ENCODE results near the gene COPS9.

The COPS9 gene
- 14.4 to 37.2 (median 25.4) reads per million in 17 experiments for total RNA-seq

DNA sequence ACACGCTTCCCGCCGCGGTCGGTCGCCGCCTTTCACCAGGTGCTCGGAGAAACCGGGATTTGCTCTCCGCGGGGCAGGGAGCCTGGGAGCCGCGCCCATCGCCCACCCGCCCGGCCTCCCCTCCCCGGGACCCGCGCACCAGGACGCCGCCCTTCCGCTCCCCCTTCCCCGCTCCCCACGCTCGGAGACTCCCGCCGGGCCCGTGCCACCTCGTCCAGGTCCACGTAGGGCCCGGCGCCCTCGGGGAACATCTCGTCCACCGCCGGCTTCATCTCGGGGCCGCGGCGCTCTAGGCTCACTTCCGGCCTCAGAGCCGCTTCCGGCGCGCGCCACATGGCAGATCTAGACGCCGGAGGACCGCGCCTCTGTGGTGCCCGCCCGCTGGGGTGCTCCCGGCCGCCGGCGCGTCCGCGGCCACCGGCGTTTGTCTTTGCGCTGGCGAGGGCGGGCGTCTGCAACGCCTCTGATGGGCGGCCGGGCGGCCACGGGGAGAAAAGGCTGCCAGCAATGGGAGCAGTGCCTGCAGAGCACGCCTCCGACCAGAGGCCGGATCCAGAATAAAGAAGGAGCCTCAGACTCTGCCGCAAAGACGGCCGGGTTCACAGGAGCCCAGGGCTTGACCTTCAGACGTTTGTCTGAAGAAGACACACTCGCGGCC is at the start of gene COPS9:
Gene COPS9 (minus strand): TSS at position 293 of the 658 bp plus-strand sequence. CDS start 21 bp downstream, at position 272.
- DNase-seq = peak; percentile 92 to 96 (median 94)

- no peak for DNase-seq
These were observed 48.6 kb upstream of the COPS9 start for GRCh38 chr2:240184656-240185055.

DNA sequence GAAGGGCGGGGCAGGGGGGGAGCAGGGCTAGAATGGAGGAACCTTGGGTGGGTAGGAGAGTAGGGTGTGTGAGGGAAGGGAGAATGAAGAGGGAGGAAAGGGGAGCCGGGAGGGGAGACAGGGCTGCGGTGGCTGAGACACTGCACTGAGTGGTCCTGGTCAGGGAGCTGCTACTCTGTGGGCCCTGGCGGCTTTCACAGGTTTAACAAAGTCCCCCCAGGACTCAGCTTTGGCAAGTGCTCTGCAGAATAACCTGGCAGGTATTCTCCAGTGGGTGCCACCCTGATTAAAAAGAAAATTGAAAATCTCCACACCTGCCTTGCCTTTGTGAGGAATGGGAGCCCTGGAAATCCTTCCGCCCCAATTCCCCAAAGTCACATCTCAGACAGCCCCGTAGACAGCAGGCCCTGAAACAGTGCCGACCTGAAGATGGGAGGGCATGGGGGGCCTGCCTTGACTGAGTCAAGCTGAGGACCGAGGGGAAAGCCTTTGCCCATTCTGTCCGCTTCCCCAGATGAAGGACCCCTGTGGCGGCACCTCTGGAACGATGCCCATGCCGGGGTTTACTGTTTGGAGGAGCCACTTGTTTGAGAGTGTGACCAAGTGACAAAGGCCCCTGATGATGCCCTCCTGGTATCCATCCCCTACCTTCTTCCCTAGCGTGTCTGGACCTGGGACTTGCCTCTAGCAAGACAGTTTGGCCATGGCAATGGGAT is 47.9 kb upstream of the COPS9 start:
- no peak for DNase-seq

DNA sequence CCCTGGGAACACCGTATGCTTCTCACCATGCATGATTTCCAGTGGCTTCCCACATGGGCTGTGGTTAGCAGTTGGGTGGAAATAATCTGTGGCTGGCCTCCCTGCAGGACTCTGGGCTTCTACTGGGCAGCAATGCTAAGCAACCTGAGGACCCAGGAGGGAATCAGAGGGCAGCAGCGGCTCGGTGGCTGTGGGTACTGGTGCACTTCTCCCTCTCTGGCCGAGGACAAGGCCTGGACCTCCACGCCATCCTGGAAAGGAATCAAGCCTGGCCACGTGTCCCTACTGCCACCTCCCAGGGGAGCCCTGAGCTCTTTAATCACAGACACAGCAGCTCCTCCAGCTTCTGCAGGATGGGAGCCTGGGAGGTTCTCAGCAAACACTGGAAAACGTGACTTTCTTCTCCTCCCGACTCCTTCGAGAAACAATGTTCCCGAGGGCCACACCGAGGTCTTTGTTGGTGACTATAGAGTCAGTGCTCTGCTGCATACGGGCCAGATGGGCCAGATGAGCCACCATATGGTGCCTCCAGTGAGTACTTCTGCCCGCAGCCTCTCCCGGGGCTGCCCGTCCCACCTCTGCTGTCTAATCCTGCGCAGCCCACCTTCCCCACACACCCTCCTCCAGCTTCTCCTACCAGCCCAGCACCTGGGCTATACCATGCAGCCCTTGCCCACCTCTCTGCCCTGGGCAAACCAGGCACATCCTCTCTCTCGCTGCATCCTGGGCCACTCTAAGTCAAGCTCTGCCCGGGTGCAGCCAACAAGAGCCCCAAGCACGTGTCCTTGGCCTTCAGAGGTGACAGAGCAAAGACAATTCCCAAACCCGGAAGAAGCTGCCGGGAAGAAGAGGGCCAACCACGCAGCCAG is 47.1 kb upstream of the COPS9 start:
- DNase-seq = no peak

DNA sequence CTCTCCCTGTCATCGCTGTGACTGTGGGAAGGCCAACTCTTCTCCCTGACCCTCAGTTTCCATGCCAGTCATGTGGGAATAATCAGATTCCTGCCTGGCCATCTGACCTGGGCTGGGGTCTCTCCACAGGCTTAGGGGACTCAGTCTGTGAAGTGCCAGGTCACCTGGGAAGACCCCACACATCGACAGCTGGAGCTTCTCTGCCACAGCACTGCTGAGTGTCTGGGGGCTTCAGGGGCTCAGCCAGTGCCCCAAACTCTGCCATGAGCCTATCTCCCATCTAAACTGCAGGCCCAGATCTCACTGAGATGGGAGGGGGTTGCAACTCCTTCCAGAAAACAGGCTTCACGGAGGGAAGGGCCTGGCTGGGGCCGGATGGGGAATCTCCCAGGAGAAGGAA is 46.4 kb upstream of the COPS9 start:
- DNase-seq = no peak

- DNase-seq = no peak
These were observed 45.9 kb upstream of the COPS9 start for GRCh38 chr2:240182001-240182400.

GRCh38 chr2:240179941-240180666 is 44.0 kb upstream of the COPS9 start:
- DNase-seq = no peak

DNA sequence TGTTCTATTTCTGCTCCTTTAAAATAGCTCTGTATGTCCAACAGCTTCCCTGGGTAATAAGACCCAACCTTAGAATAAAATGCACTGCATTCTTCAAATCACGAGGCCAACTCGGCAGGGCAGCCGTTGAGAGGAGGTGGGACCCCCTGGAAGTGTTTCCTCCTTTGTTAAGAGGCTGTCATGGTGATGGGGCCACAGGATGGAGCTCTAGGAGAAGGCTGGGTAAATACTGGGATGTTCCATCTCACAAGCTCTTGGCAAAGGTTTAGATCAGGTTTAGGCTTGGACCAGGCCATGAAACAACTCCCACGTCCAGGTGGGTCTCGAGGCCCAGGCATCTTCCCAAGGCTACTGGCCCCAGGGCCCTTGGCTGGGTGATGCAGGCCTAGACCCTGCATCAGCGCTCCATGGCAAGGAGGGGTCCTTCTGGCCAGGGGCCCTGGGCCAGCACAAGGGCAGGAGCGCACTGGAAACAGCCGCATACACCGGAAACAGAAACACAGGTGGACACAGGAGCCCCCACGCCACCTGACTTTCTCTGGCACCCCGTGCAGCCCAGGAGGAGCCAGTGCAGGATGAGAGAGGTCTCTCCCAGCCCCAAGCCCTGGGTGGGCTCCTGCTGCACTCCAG is 43.2 kb upstream of the COPS9 start:
- no peak for DNase-seq

DNA sequence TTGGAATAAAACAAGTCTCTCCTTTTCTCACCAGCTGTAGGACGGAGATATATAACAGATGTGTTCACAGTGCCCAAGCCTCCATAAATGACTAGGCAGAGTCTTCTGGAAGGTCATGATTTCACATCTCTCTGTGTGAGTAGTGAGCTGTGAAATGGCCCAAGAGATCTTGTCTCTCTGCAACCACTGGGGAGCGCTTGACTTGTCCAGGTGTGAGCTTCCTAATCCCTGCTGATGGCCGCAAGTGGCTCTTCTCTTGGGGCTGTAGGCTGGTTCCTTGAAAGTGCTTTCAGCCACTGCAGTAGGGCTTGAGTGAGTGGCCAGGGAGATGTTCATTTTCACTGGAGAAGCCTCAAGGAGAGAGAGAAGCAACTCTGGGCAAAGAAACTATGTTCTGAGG is 42.5 kb upstream of the COPS9 start:
- DNase-seq = no peak

GRCh38 chr2:240174496-240174895 is 38.4 kb upstream of the COPS9 start:
- DNase-seq = no peak

DNA sequence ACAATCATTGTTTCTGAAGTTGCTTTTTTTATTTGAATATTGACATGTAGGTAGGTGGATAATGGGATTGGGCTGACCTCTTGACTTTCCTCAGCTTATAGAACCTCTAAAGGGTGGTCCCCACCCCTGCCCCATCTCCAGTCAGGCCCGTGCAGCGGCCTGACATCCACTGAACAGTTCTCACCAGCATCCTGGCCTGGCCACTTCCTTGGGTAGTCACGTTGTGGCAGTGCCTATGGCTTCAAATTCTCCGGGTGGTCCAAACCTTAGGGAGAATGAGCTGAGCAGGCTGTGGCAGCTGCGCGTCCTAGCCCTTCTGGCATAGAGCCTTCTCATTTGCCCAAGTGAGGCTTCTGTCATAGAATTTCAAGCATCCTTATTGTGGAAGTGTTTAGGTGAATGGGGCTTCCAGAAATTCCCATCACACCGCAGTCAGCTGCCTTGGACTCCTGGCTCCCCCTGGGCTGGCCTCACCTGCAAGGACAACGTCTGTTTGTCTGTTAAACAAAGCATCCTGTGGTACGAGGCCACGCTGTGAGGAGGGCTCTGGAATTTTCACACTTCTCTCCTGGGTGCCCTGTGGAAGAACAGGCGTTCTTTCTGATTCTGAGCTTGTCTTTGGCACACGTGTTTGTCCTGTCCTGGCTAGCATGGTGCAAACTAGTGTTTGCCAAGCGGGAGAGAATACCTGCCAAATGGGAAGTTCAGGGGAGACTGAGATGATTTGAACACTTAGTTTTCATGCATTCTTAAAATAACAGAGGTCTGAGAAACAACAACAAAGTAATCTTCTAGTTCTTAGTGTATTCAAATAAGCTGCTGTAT is 36.2 kb upstream of the COPS9 start:
- no peak for DNase-seq

DNA sequence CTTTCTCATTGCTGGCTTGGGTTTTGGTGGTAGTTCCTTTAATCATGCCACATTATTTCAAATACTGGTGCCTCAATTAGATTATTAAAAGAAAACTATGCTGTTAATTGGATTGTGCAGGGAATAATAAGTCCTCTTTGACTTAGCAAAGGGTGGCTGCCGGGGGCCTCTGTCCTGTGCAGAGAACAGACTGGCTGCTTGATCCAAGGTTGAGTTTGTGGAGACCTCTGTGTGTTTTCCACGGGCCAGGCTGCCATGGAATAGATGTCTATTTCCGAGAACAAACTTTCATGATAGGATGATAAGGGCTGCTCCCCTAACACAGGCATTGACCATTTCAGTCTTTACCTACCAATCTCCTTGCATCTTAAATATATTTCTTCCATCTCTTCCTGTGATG is 34.8 kb upstream of the COPS9 start:
- DNase-seq = no peak

GRCh38 chr2:240170354-240170735 is 34.2 kb upstream of the COPS9 start:
- no peak for DNase-seq

DNA sequence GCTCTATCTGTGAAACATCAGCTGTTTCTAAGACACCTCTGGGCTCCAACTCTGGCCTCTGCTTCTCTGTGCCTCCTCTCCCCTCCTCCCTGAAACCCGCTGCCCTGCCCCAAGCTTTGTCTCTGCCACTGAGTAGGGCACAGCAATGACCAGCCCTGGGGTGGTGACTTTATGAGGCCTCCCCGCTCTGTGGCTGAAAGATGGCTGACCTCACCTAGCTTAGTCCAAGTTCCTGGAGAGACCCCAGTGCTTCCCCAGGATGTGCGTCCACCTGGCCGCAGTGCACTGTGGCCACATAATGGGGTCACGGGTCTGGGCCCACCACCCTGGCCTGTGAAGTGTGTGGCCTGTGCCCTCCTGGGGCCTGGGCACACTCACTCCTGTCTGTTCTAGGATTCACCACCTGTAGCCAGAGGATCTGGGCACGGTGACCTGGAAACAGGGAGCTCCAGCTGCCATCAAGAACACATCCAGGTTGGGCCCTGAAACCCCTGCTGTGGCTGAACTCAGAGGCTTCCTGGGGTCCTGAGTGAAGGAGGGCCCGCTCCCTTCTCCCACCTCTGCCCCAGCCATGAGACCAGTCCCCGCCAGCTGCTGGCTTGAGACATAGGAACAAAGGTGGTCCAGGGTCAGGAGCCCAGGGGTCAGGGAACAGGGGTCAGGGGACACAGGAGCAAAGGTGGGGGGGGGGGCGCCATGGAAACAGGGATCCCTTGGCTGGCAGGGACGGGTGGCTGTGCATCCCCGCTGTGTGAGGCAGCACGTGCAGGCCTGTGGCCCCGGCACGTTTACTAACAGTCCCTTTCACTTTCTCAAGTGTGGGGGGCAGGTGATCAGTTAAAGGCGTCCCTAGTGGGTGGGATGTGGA is 33.6 kb upstream of the COPS9 start:
- no peak for DNase-seq

- no peak for DNase-seq
These were observed 32.6 kb upstream of the COPS9 start for GRCh38 chr2:240168546-240169361.

- DNase-seq = no peak
These were observed 31.9 kb upstream of the COPS9 start for GRCh38 chr2:240168041-240168440.

DNA sequence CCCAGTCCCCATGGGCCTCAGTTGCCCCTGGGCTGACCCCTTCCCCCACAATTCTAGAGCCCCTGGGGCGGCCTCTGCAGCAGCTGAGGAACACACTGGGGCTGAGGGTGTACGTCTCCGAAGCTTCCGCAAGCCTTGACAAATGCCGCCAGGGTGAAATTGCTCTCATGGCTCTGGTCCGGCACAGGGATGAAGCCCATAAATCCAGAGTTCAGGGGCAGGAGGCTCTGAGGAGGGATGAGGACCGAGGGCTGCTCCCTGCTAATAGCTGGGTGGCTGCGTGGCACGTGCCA is 31.4 kb upstream of the COPS9 start:
- DNase-seq = no peak

GRCh38 chr2:240166761-240167587 is 30.9 kb upstream of the COPS9 start:
- no peak for DNase-seq

DNA sequence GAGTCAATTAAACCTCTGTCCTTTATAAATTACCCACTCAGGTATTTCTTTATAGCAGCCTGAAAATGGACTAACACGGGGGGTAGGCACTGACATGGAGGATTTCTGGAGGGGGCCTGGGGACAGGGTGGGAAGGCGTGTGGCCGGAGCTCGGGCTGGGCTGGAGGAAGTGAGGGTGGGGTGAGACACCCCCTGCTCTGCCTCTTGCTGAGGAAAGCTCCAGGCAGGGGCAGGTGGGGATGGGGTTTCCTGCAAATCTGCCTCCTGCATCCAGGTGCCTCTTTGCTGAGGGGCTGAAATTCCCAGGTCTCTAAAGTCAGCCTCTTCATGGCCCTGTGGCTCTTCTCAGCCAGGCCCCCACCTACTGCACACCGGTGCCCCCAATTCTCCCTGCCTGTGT is 30.1 kb upstream of the COPS9 start:
- no peak for DNase-seq
